IPS-20b (cell line): ENCODE data around the gene ARHGEF17.

Experiments
- H3K27ac ChIP-seq: one replicate; pipeline ENCODE4 v1.5.1; 2013; ENCODE audit warnings: low read length
- H3K27me3 ChIP-seq: 2 replicates; pipeline ENCODE4 v1.6.1; 2013; ENCODE audit warnings: mild to moderate bottlenecking, low read length, inconsistent platforms; ENCODE audit not compliant: insufficient read depth
- H3K36me3 ChIP-seq: 2 replicates; pipeline ENCODE4 v1.6.1; 2013; ENCODE audit warnings: low read depth, mild to moderate bottlenecking, inconsistent platforms, low read length, moderate library complexity; ENCODE audit not compliant: insufficient read depth
- H3K4me1 ChIP-seq: 2 replicates; pipeline ENCODE4 v1.6.1; 2013; ENCODE audit warnings: mild to moderate bottlenecking, control low read depth, inconsistent platforms, low read length, moderate library complexity; ENCODE audit not compliant: insufficient read depth
- H3K4me3 ChIP-seq: 2 replicates; pipeline ENCODE4 v1.5.1; 2013; ENCODE audit warnings: mild to moderate bottlenecking, low read length, inconsistent platforms
- H3K9ac ChIP-seq: 2 replicates; pipeline ENCODE4 v1.6.1; 2013; ENCODE audit warnings: low read depth, mild to moderate bottlenecking, inconsistent platforms, low read length, moderate library complexity
- H3K9me3 ChIP-seq: 2 replicates; pipeline ENCODE4 v1.6.1; 2013; ENCODE audit warnings: mild to moderate bottlenecking, low read depth, low read length, inconsistent platforms; ENCODE audit not compliant: insufficient read depth

Gene ARHGEF17

GRCh38 chr11:73399636-73400035 is 91.6 kb downstream of the ARHGEF17 start:
- H3K9ac ChIP-seq = no peak overlapping the region
- no peaks in the 10 kb centered on the region for H3K9me3 ChIP-seq
- H3K36me3 ChIP-seq = no peaks in the 10 kb centered on the region
- H3K4me1 ChIP-seq = peaks cover 7% of the 10 kb centered on the region; the same call in 1 of the 2 replicates
- H3K27me3 ChIP-seq = no peaks in the 10 kb centered on the region
- no peak overlapping the region for H3K27ac ChIP-seq
- no peak overlapping the region for H3K4me3 ChIP-seq

GRCh38 chr11:73400293-73400692 is 92.2 kb downstream of the ARHGEF17 start:
- Histone ChIP-seq H3K36me3 (peaks cover 1% of the 10 kb centered on the region; the same call in 1 of the 2 replicates), H3K4me1 (peaks cover 7% of the 10 kb centered on the region; the same call in 1 of the 2 replicates), H3K9me3 (no peaks in the 10 kb centered on the region), H3K9ac (no peak overlapping the region), H3K4me3 (no peak overlapping the region), H3K27ac (no peak overlapping the region), H3K27me3 (no peaks in the 10 kb centered on the region)

DNA sequence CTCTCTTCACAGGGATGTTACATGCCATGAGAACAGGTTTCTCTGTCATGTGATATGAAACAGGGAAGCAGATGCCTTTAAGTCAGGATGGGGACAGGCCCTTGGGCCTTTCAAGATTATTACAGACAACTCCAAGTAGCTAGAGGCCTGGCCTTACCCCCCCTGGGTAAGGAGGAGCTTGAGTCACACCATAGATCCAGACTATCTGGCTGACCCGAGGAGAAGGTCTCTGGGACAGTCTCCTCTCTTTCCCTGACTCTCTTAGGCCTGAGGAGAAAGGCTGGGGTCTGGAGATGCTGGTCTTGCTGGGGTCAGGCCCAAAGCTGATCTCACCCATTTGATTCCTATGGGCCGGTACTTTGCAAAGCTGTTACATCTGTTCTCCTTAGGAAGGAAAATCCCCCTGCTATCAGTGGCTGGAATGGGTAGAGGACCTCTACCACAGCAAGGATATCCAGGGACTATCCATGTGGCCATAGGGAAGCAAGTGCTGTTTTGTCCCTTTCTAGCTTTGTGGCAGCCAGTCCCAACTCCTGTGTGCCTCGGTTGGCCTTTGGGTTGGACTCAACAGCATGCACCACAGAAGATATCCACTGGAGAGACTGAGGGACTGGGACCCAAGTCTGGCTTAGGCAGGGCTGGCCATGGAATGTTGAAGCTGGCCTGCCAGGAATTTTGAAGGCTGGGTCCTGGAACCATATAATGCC is 93.3 kb downstream of the ARHGEF17 start:
- Histone ChIP-seq H3K27ac (no peak overlapping the region), H3K4me1 (peaks cover 7% of the 10 kb centered on the region; the same call in 1 of the 2 replicates), H3K27me3 (no peaks in the 10 kb centered on the region), H3K36me3 (peaks cover 9% of the 10 kb centered on the region), H3K4me3 (no peak overlapping the region), H3K9me3 (no peaks in the 10 kb centered on the region), H3K9ac (no peak overlapping the region)

- no peak overlapping the region for H3K9ac ChIP-seq
- H3K27ac ChIP-seq = no peak overlapping the region
- no peaks in the 10 kb centered on the region for H3K27me3 ChIP-seq
- peaks cover 12% of the 10 kb centered on the region for H3K36me3 ChIP-seq
- peaks cover 7% of the 10 kb centered on the region; the same call in 1 of the 2 replicates for H3K4me1 ChIP-seq
- H3K4me3 ChIP-seq = no peak overlapping the region
- no peaks in the 10 kb centered on the region for H3K9me3 ChIP-seq
Measured at GRCh38 chr11:73401924-73402833, 94.1 kb downstream of the ARHGEF17 start.

DNA sequence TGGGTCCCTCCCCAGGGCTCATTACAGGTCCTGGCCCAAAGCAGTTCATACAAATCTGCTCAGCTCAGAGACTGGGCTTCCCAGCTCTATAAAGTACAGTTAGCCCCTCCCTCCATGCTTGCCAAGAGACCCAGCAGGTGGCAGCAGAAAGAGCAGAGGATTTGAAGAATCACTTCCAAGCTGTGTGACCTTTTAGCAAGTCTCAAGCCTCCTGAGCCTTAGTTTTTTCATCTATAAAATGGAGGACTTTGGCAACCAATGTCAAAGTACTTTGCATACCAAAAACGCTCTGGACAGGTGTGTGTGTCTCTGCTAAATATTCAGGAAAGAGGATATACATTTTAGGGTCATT is 94.7 kb downstream of the ARHGEF17 start:
- Histone ChIP-seq H3K4me1 (peaks cover 7% of the 10 kb centered on the region; the same call in 1 of the 2 replicates), H3K27me3 (no peaks in the 10 kb centered on the region), H3K4me3 (no peak overlapping the region), H3K9me3 (no peaks in the 10 kb centered on the region), H3K9ac (no peak overlapping the region), H3K27ac (no peak overlapping the region), H3K36me3 (peaks cover 12% of the 10 kb centered on the region)

DNA sequence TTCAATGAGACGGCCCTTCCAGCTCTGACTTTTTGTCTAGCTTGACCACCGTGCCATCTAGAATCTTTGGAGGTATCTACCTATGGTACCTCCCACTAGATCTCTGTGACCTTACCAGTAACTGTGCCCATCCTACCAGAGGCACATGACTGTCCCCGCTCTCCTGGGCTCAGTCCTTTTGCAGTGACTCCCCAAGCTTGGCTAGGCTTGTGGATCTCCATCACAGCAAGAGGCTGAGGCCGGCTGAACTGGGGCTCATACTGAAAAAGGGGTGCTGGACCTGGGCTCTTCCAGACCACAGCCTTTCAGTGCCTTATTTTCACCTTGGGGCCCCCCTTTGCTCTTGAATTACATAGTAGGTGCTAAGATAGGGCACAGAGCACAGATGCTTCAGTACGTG is 95.5 kb downstream of the ARHGEF17 start:
- no peaks in the 10 kb centered on the region for H3K27me3 ChIP-seq
- H3K9me3 ChIP-seq = no peaks in the 10 kb centered on the region
- H3K9ac ChIP-seq = no peak overlapping the region
- no peak overlapping the region for H3K4me3 ChIP-seq
- H3K4me1 ChIP-seq = peaks cover 7% of the 10 kb centered on the region; the same call in 1 of the 2 replicates
- H3K27ac ChIP-seq = no peak overlapping the region
- peaks cover 16% of the 10 kb centered on the region for H3K36me3 ChIP-seq

DNA sequence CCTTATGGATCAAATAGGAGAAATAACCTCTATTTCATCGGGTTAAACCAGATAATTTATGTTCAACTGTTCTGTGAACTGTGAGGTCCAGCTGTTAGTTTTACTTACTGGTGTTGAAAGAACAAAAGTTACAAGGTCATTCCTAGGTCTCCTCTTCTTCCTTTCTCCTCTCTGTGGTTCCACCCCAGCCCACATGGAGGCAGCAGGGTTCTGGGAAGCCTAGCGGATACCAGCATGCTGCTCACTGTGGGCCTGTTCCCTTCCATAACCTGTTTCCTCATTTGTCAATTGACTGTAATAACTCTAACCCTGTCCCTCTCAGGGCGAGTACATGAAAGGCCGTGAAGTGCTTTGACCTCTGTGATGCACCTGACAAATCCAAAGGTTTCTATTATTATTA is 96.0 kb downstream of the ARHGEF17 start:
- H3K27me3 ChIP-seq = no peaks in the 10 kb centered on the region
- no peak overlapping the region for H3K27ac ChIP-seq
- H3K36me3 ChIP-seq = peaks cover 19% of the 10 kb centered on the region
- no peak overlapping the region for H3K9ac ChIP-seq
- H3K4me3 ChIP-seq = no peak overlapping the region
- no peaks in the 10 kb centered on the region for H3K9me3 ChIP-seq
- peaks cover 7% of the 10 kb centered on the region; the same call in 1 of the 2 replicates for H3K4me1 ChIP-seq

DNA sequence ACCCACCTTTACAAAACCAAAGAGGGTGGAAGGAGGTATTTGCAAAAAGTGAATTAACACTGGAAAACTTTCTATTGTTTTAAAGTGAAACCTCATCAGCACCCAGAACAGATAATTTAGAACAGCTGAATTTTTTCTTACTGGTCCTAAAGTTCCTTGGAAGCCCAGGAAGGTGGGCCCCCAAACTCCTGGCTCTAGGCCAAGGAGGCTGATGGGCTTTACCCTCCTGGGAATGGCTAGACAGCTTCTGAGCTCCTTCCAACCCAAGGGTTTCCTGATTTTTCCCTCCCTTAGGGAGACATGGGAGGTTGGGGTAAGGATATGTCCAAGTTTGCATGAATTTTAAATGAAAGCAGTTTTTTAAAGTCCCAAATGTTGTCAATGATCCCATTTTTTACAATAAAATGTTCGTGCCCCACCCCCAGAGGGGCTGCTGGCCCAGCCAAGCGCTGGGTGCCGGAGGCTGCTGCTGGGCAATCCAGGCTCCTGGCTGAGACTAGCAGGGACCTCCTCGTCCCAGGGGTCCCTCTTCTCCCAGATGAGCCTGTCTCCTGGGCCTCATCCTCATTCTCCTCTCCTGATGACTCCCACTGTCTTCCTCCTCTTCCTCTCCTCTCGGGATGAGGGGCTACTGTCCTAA is 96.5 kb downstream of the ARHGEF17 start:
- H3K27ac ChIP-seq = no peak overlapping the region
- H3K4me3 ChIP-seq = no peak overlapping the region
- H3K36me3 ChIP-seq = peaks cover 24% of the 10 kb centered on the region
- H3K4me1 ChIP-seq = peaks cover 7% of the 10 kb centered on the region; the same call in 1 of the 2 replicates
- no peaks in the 10 kb centered on the region for H3K9me3 ChIP-seq
- H3K27me3 ChIP-seq = no peaks in the 10 kb centered on the region
- no peak overlapping the region for H3K9ac ChIP-seq

DNA sequence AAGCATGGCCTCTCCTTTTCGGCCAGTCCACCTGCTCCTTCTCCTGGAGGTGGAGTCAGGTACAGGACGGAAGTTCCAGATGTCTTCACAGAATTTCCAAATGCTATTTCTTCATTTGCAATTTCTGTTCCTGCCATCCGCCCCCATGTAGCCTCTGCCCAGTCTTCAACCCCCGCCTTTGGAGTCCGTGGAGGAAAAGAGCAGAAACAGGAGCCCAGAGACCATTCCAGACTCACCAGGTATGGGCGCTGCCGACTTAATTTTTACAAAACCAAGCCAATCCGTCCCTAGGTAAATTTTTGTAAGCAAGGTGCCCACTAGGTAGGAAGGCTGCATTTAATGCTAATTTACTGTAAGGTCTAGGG is 97.1 kb downstream of the ARHGEF17 start:
- Histone ChIP-seq H3K27me3 (no peaks in the 10 kb centered on the region), H3K36me3 (peaks cover 26% of the 10 kb centered on the region)

DNA sequence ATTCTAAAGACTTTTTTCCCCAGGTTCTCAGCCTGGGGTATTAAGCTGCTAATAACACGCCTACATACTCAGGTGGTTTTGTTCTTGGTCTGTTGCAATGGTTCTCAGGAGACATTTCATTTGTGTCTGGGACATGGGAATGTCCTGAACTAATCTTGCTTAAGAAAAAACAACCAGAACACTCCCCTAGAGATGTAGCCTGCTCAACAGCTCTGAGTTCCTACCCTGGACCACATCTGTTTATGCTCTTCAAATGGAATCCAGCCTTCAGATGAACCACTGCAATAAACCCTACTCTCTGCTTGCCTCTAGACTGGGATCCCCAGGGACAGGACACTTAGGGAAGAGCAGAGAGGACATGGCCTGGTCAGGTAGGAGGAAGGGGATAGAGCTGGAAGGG is 98.1 kb downstream of the ARHGEF17 start:
- peaks cover 26% of the 10 kb centered on the region for H3K36me3 ChIP-seq
- no peak overlapping the region for H3K4me3 ChIP-seq
- no peak overlapping the region for H3K9ac ChIP-seq
- H3K9me3 ChIP-seq = no peaks in the 10 kb centered on the region
- H3K27me3 ChIP-seq = no peaks in the 10 kb centered on the region
- H3K27ac ChIP-seq = no peak overlapping the region
- H3K4me1 ChIP-seq = peaks cover 7% of the 10 kb centered on the region; the same call in 1 of the 2 replicates

More for the DNA sequence above, 97.1 kb downstream of the ARHGEF17 start:
- peaks cover 7% of the 10 kb centered on the region; the same call in 1 of the 2 replicates for H3K4me1 ChIP-seq
- H3K9ac ChIP-seq = no peak overlapping the region
- H3K27ac ChIP-seq = no peak overlapping the region
- H3K9me3 ChIP-seq = no peaks in the 10 kb centered on the region
- H3K4me3 ChIP-seq = no peak overlapping the region

GRCh38 chr11:73406619-73407018 is 98.5 kb downstream of the ARHGEF17 start:
- no peak overlapping the region for H3K4me3 ChIP-seq
- H3K4me1 ChIP-seq = peaks cover 7% of the 10 kb centered on the region; the same call in 1 of the 2 replicates
- H3K9me3 ChIP-seq = no peaks in the 10 kb centered on the region
- no peaks in the 10 kb centered on the region for H3K27me3 ChIP-seq
- no peak overlapping the region for H3K27ac ChIP-seq
- H3K9ac ChIP-seq = no peak overlapping the region
- peaks cover 26% of the 10 kb centered on the region for H3K36me3 ChIP-seq
